ENCODE measurements around the gene WDR88.

DNA sequence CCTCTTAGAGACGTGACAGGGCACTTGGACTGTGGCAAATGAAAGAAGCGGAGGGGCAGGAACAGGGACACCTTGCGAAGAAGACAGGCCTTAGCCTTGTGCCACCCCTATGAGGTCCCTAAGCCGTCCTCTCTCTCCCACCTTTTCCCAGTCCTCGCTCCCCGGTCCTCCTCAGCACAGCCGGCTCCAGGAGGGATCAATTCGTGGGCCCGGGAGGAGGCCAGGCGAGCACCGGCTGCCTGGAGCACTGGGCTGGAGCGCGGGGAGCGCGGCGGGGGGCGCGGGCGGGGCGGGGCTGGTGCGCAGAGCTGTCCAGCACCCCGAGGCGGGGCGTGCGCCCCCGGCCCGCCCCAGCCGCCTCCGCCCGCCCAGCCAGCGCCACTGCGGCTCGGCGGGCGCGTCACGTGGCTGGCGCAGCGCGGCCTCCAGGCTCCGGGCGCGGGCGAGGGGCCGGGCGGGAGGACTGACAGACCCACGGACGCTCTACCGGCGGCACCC, 62.0 kb downstream of the WDR88 start, which contains the start of gene LRP3:
- TF ChIP-seq, protein P1, sequence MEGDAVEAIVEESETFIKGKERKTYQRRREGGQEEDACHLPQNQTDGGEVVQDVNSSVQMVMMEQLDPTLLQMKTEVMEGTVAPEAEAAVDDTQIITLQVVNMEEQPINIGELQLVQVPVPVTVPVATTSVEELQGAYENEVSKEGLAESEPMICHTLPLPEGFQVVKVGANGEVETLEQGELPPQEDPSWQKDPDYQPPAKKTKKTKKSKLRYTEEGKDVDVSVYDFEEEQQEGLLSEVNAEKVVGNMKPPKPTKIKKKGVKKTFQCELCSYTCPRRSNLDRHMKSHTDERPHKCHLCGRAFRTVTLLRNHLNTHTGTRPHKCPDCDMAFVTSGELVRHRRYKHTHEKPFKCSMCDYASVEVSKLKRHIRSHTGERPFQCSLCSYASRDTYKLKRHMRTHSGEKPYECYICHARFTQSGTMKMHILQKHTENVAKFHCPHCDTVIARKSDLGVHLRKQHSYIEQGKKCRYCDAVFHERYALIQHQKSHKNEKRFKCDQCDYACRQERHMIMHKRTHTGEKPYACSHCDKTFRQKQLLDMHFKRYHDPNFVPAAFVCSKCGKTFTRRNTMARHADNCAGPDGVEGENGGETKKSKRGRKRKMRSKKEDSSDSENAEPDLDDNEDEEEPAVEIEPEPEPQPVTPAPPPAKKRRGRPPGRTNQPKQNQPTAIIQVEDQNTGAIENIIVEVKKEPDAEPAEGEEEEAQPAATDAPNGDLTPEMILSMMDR (IDR thresholded peaks at IDR 0.05), result no peak
- no peak for TF ChIP-seq EZH2 (IDR thresholded peaks at IDR 0.05; ENCODE audit: borderline replicate concordance, insufficient read depth, low read depth, low read length, poor library complexity, severe bottlenecking)
